Measurements from ENCODE around the gene ZNF593.

DNA sequence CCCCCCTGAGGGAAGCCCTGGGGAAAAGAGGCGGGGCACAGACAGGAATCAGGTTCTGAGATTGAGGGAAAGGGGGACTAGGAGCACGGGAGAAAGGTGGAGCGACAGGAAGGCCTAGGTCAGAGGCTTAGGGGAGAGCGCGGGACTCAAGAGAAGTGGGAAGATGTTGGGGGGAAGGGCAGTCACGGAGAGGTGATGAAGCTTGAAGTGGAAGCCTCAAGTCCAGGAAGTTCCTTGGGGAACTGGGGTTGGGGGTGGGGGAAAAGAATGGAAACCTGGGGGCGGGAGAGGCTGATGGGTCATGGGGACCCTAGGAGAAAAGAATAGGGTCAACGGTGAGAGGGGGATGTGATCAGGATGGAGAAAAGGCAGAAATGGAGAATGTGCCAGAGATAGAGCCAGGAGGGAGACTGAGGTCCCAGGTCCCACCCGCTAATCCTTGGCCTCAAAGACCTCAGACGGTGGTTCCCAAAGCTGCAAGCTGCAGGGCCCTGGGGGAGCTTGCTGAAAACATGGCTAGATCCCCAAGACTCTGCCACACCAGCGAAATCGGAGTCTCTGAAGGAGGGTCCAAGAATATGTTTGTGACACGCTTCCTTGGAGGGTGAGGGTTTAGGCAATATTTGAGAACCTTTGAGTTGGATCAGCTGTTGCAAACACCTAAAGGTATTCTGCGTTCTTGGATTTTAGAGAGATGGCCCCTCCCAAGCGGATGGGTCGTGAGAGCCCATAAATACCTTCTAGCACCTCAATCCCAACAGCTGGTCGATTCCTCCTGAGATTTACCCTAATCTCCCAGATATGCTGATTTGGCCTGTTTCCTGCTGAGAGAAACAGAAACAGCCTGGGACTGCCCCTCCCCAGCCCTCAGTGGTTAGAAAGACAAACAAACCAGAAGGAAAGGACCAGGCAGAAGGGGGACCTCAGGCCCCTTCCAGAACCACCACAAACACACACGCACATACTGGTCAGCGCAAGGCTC, 4.6 kb upstream of the ZNF593 start:
- TF ChIP-seq EZH2phosphoT487 (IDR thresholded peaks at IDR 0.05; ENCODE audit: borderline replicate concordance, low read length), result no peak
- no peak for TF ChIP-seq CTCF (conservative IDR thresholded peaks at IDR 0.05; ENCODE audit: low read depth, low read length)

All from PC-3 (cell line).